Measurements from ENCODE around the gene LIF. TPM values are rescaled to one million over a fixed set of nuclear protein-coding genes. Genes with fewer than 3 reads are reported as not detected.

LIF gene
- total RNA-seq, 1 donor from 2014 or later = 2.3 TPM

DNA sequence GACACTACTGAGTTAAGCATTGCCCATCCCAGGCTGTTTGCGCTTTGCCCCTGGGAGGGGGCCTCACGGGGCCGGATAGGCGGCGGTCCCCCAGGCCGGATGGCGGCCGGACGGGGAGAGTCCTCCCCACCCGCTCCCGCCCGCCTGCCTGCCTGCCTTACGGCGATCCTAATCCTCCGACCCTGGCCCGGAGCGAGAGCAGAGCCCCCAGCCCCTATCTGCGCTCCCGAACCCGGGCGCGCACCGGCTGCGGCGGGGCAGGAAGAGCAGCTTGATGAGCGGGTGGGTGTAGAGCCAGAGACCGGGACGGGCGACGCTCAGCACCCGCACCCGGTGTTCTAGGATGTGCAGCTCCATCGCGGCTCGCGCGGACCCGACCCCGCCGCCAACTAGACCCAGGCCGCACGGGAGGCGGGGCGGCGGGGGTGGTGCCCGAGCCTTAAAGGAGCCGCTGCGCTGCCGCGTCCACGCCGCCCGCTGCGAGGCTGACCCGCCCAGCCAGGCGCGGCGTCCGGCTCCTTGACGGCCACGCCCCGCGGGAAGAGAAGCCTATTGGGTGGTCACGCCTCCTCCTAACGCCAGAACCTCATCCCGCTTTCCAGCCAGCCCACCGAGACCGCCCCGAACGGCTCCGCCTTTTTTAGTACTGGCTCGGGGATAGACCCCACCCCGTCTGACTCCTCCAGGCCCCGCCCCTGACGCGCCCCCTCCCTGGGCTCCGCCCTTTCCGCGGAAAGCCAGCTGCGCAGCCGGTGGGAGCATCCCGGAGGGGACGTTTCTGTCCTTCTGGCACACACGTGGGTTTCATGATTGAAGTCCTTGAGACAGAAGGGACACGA lies 42.8 kb upstream of the LIF start, which contains the start of gene CASTOR1:
Gene CASTOR1, minus strand, starts transcription at position 365 of the 839 bp plus-strand sequence. Its CDS starts 8 bp downstream, at position 357.
- peaks cover 2% of the 10 kb centered on the region for H3K27me3 Mint-ChIP-seq
- peak within 1 kb of the TSS; percentile 80 for H3K4me3 Mint-ChIP-seq (ENCODE audit: low read depth)
- peak; percentile 89 for DNase-seq (ENCODE audit: low spot score, unreplicated experiment)
- no peaks in the 10 kb centered on the region for H3K9me3 Mint-ChIP-seq (ENCODE audit: low read depth)
- TF ChIP-seq, protein P1, sequence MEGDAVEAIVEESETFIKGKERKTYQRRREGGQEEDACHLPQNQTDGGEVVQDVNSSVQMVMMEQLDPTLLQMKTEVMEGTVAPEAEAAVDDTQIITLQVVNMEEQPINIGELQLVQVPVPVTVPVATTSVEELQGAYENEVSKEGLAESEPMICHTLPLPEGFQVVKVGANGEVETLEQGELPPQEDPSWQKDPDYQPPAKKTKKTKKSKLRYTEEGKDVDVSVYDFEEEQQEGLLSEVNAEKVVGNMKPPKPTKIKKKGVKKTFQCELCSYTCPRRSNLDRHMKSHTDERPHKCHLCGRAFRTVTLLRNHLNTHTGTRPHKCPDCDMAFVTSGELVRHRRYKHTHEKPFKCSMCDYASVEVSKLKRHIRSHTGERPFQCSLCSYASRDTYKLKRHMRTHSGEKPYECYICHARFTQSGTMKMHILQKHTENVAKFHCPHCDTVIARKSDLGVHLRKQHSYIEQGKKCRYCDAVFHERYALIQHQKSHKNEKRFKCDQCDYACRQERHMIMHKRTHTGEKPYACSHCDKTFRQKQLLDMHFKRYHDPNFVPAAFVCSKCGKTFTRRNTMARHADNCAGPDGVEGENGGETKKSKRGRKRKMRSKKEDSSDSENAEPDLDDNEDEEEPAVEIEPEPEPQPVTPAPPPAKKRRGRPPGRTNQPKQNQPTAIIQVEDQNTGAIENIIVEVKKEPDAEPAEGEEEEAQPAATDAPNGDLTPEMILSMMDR (IDR thresholded peaks at IDR 0.05; ENCODE audit: unreplicated experiment) = no peak
- peak within 1 kb of the TSS; percentile 90 for H3K27ac Mint-ChIP-seq
- H3K36me3 Mint-ChIP-seq (ENCODE audit: insufficient read depth) = peaks cover 9% of the 10 kb centered on the region
- peaks cover 5% of the 10 kb centered on the region for H3K4me1 Mint-ChIP-seq (ENCODE audit: low read depth)

GRCh38 chr22:30288419-30289140 lies 42.0 kb upstream of the LIF start:
- Mint-ChIP-seq H3K4me1 (ENCODE audit: low read depth) (peaks cover 5% of the 10 kb centered on the region), H3K36me3 (ENCODE audit: insufficient read depth) (peaks cover 3% of the 10 kb centered on the region), H3K27ac (peak overlapping the region; percentile 90), H3K4me3 (ENCODE audit: low read depth) (peak overlapping the region; percentile 80), H3K27me3 (peaks cover 2% of the 10 kb centered on the region), H3K9me3 (ENCODE audit: low read depth) (no peaks in the 10 kb centered on the region)
- TF ChIP-seq, protein P1 (IDR thresholded peaks at IDR 0.05; ENCODE audit: unreplicated experiment) = no peak
- no peak for DNase-seq (ENCODE audit: low spot score, unreplicated experiment)

- TF ChIP-seq, protein P1 (IDR thresholded peaks at IDR 0.05; ENCODE audit: unreplicated experiment) = peak; percentile 64
Measured at GRCh38 chr22:30287648-30288418, 41.3 kb upstream of the LIF start.

GRCh38 chr22:30286813-30287647 lies 40.5 kb upstream of the LIF start:
- peaks cover 2% of the 10 kb centered on the region for H3K27me3 Mint-ChIP-seq
- no peaks in the 10 kb centered on the region for H3K36me3 Mint-ChIP-seq (ENCODE audit: insufficient read depth)
- peaks cover 5% of the 10 kb centered on the region for H3K4me1 Mint-ChIP-seq (ENCODE audit: low read depth)
- peak; percentile 75 for DNase-seq (ENCODE audit: low spot score, unreplicated experiment)
- H3K9me3 Mint-ChIP-seq (ENCODE audit: low read depth) = no peaks in the 10 kb centered on the region
- TF ChIP-seq, protein P1 (IDR thresholded peaks at IDR 0.05; ENCODE audit: unreplicated experiment) = peak; percentile 91
- H3K27ac Mint-ChIP-seq = no peak overlapping the region
- no peak overlapping the region for H3K4me3 Mint-ChIP-seq (ENCODE audit: low read depth)

More at GRCh38 chr22:30287648-30288418, 41.3 kb upstream of the LIF start:
- peaks cover 2% of the 10 kb centered on the region for H3K27me3 Mint-ChIP-seq
- peak overlapping the region; percentile 80 for H3K4me3 Mint-ChIP-seq (ENCODE audit: low read depth)
- DNase-seq (ENCODE audit: low spot score, unreplicated experiment) = peak; percentile 71
- peak overlapping the region; percentile 90 for H3K27ac Mint-ChIP-seq
- no peaks in the 10 kb centered on the region for H3K9me3 Mint-ChIP-seq (ENCODE audit: low read depth)
- H3K4me1 Mint-ChIP-seq (ENCODE audit: low read depth) = peaks cover 5% of the 10 kb centered on the region
- H3K36me3 Mint-ChIP-seq (ENCODE audit: insufficient read depth) = no peaks in the 10 kb centered on the region

Data from progenitor cell of endocrine pancreas (in vitro differentiated cells).